Endothelial cell of umbilical vein (primary cell): ENCODE measurements around the gene MCTP1. TPM values are rescaled to one million over a fixed set of nuclear protein-coding genes. Genes with fewer than 3 reads are reported as not detected.

Experiments
- BruUV-seq: library from RNA; stranded (reverse); fragments of 400-500 nt; replicated peaks from 2 replicates; lab custom pipeline; 2021; lab: Mats Ljungman, UMichigan
- CTCF ChIA-PET: fragments of 300-600, 350-600 bp; sonication (Branson Sonifier 250); formaldehyde crosslinking; loops from one replicate; lab custom pipeline; 2021; ENCODE audit warnings: antibody characterized with exemption, inconsistent platforms; lab: Charles Lee
- POLR2A ChIA-PET: fragments of 300-600, 350-600 bp; sonication (Branson Sonifier 250); formaldehyde crosslinking; loops from one replicate; lab custom pipeline; 2021; ENCODE audit warnings: antibody characterized with exemption, inconsistent platforms; lab: Charles Lee
- DNase-seq: peaks from one replicate; pipeline ENCODE4 v3.0.0-alpha.2; 2011; ENCODE audit warnings: low read depth, low spot score
- FAIRE-seq: peaks from 2 replicates; lab custom pipeline; 2011; peaks lifted over from hg19 to GRCh38; lab: Jason Lieb, UNC
- H2AFZ ChIP-seq: 2 replicates; pipeline ENCODE4 v1.6.0; 2012; ENCODE audit warnings: low read depth, low read length, control low read depth, inconsistent platforms
- H3K27ac ChIP-seq: 2 replicates; pipeline ENCODE4 v1.5.1; 2011; ENCODE audit warnings: low read depth, mild to moderate bottlenecking, control low read depth, low read length, moderate library complexity; ENCODE audit not compliant: insufficient read depth
- H3K27me3 ChIP-seq, 2 experiments: 2 replicates each; pipeline versions ENCODE4 v1.6.0 to v1.6.1; 2011; ENCODE audit warnings: low read length in 2 of 2, mixed read lengths in 1 of 2; ENCODE audit not compliant: control insufficient read depth in 2 of 2, insufficient read depth in 2 of 2
- H3K36me3 ChIP-seq, 2 experiments: 2 replicates in 1 of 2; 3 replicates in 1 of 2; pipeline ENCODE4 v1.5.1; 2011; ENCODE audit warnings: low read length in 2 of 2, mild to moderate bottlenecking in 1 of 2, moderate library complexity in 1 of 2; ENCODE audit not compliant: control insufficient read depth in 2 of 2, insufficient read depth in 2 of 2; ENCODE audit errors: extremely low read depth in 1 of 2
- H3K4me1 ChIP-seq: 3 replicates; pipeline ENCODE4 v1.5.1; 2011; ENCODE audit warnings: mild to moderate bottlenecking, low read length; ENCODE audit not compliant: control insufficient read depth, insufficient read depth; ENCODE audit errors: extremely low read depth
- H3K4me2 ChIP-seq: 2 replicates; pipeline ENCODE4 v1.6.1; 2011; ENCODE audit warnings: low read length, control low read depth, mixed read lengths; ENCODE audit not compliant: insufficient read depth
- H3K4me3 ChIP-seq, 3 experiments: fragments of 200-600 bp in 1 of 3; sonication (generic), shearing (Covaris generic) in 1 of 3; replicated peaks in 1 of 3; 2 replicates each; pipeline ENCODE4 v1.5.1; 2011 to 2016; ENCODE audit warnings: control low read depth in 3 of 3, low read length in 3 of 3, mild to moderate bottlenecking in 2 of 3, inconsistent platforms in 1 of 3, low read depth in 1 of 3, moderate library complexity in 1 of 3; ENCODE audit not compliant: insufficient read depth in 1 of 3
- H3K79me2 ChIP-seq: 2 replicates; pipeline ENCODE4 v1.6.0; 2012; ENCODE audit warnings: low read length, inconsistent platforms; ENCODE audit not compliant: control insufficient read depth, insufficient read depth
- H3K9ac ChIP-seq: replicated peaks from 2 replicates; pipeline ENCODE3; 2011; ENCODE audit warnings: low read length, control low read depth; ENCODE audit not compliant: insufficient read depth; ENCODE audit errors: extremely low read depth
- H3K9me1 ChIP-seq: replicated peaks from 3 replicates; pipeline ENCODE4 v1.6.0; 2011; ENCODE audit warnings: mild to moderate bottlenecking, low read length; ENCODE audit not compliant: control insufficient read depth, insufficient read depth; ENCODE audit errors: extremely low read depth
- H3K9me3 ChIP-seq: replicated peaks from 2 replicates; pipeline ENCODE4 v1.5.1; 2012; ENCODE audit warnings: low read length, inconsistent platforms; ENCODE audit not compliant: control insufficient read depth, insufficient read depth
- H4K20me1 ChIP-seq: replicated peaks from 2 replicates; pipeline ENCODE3; 2011; ENCODE audit warnings: mild to moderate bottlenecking, low read length; ENCODE audit not compliant: control insufficient read depth, insufficient read depth; ENCODE audit errors: extremely low read depth
- EZH2 ChIP-seq: IDR thresholded peaks from 2 replicates; pipeline ENCODE4 v1.6.1; 2012; ENCODE audit warnings: borderline replicate concordance, low read depth, mild to moderate bottlenecking, moderate library complexity, low read length, inconsistent platforms; ENCODE audit not compliant: severe bottlenecking
- FOS ChIP-seq: IDR thresholded peaks from 2 replicates; pipeline ENCODE4 v1.6.1; 2011; ENCODE audit warnings: mild to moderate bottlenecking, low read length, moderate library complexity, borderline replicate concordance; ENCODE audit not compliant: insufficient read depth
- GATA2 ChIP-seq: IDR thresholded peaks from 2 replicates; pipeline ENCODE4 v1.7.0; 2011; ENCODE audit warnings: low read depth, mild to moderate bottlenecking, moderate library complexity, mixed read lengths, low read length; ENCODE audit not compliant: insufficient read length, insufficient read depth
- JUN ChIP-seq: IDR thresholded peaks from 2 replicates; pipeline ENCODE4 v1.6.1; 2011; ENCODE audit warnings: borderline replicate concordance, low read depth; ENCODE audit not compliant: insufficient read length, insufficient read depth
- MYC ChIP-seq: IDR thresholded peaks from one replicate; pipeline ENCODE4 v1.6.1; 2011; ENCODE audit warnings: mild to moderate bottlenecking, low read depth, low read length
- POLR2A ChIP-seq: IDR thresholded peaks from 2 replicates; pipeline ENCODE4 v1.6.1; 2012; ENCODE audit warnings: low read depth, mild to moderate bottlenecking, control low read depth, low read length
- POLR2AphosphoS5 ChIP-seq: IDR thresholded peaks from 2 replicates; pipeline ENCODE4 v1.6.1; 2012; ENCODE audit warnings: low read depth, mild to moderate bottlenecking, control low read depth, low read length, moderate library complexity; ENCODE audit not compliant: insufficient read depth
- dilution Hi-C: fragments of 300-500 bp; cut with MboI; formaldehyde crosslinking; loops from one replicate; pipeline ENCODE4 v1.15.0; 2019; ENCODE audit warnings: low sequenced_read_pairs; ENCODE audit not compliant: extremely low pct_ligation_motif_present
- intact Hi-C: fragments of 100-400 bp; cut with micrococcal nuclease; formaldehyde crosslinking; loops from one replicate; pipeline ENCODE4 v1.10.0; 2022
- polyA plus RNA-seq, 4 experiments: library from polyadenylated mRNA; depleted of rRNA in 3 of 4; stranded (reverse) in 3 of 4; unstranded in 1 of 4; fragments of >200 nt; gene quantifications; 2 replicates each; pipeline versions ENCODE4 v1.2.1 to v1.2.3, GENCODE V29; 2011 to 2012; ENCODE audit warnings: missing spikeins in 1 of 4
- total RNA-seq: library from RNA; stranded (reverse); gene quantifications from 2 replicates; pipeline ENCODE4 v1.2.3, GENCODE V29; 2021
- TF ChIP-seq, protein P1 (sequence below): IDR thresholded peaks from 2 replicates; pipeline ENCODE4 v1.6.1; 2011; ENCODE audit not compliant: insufficient read depth, insufficient read length
- TF ChIP-seq, protein P2 (sequence below), 2 donors: IDR thresholded peaks; 1 replicate in 1 of 2; 2 replicates in 1 of 2; pipeline ENCODE4 v1.5.1; 2011; ENCODE audit warnings: low read length in 2 of 2, mild to moderate bottlenecking in 2 of 2, moderate library complexity in 2 of 2, control low read depth in 1 of 2, inconsistent platforms in 1 of 2, low read depth in 1 of 2; ENCODE audit not compliant: insufficient read depth in 1 of 2; ENCODE audit errors: extremely low read depth in 1 of 2

The MCTP1 gene
- total and polyA plus RNA-seq, 2 donors (not counting 3 experiments of a cell fraction or from before 2014, with no cell fraction given): 79.3 to 203 TPM

GRCh38 chr5:94870511-94871183 lies 414.2 kb downstream of the MCTP1 start:
- Histone ChIP-seq H3K36me3 (peaks cover 3 to 12% of the 10 kb centered on the region in 2 experiments), H3K9ac (no peak overlapping the region), H3K9me3 (no peaks in the 10 kb centered on the region), H3K79me2 (no peaks in the 10 kb centered on the region), H3K4me1 (no peaks in the 10 kb centered on the region), H3K4me3 (no peak overlapping the region), H3K4me2 (no peak overlapping the region), H2AFZ (no peak overlapping the region), H4K20me1 (no peaks in the 10 kb centered on the region), H3K27ac (no peak overlapping the region), H3K27me3 (no peaks in the 10 kb centered on the region), H3K9me1 (no peaks in the 10 kb centered on the region)
- ChIA-PET CTCF (no interaction called here), POLR2A (no interaction called here)
- DNase-seq: no peak
- TF ChIP-seq POLR2AphosphoS5 (no peak), POLR2A (no peak), GATA2 (no peak), JUN (no peak), FOS (no peak), EZH2 (no peak), MYC (no peak)
- TF ChIP-seq, protein P1, sequence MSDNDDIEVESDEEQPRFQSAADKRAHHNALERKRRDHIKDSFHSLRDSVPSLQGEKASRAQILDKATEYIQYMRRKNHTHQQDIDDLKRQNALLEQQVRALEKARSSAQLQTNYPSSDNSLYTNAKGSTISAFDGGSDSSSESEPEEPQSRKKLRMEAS: no peak
- TF ChIP-seq, protein P2, sequence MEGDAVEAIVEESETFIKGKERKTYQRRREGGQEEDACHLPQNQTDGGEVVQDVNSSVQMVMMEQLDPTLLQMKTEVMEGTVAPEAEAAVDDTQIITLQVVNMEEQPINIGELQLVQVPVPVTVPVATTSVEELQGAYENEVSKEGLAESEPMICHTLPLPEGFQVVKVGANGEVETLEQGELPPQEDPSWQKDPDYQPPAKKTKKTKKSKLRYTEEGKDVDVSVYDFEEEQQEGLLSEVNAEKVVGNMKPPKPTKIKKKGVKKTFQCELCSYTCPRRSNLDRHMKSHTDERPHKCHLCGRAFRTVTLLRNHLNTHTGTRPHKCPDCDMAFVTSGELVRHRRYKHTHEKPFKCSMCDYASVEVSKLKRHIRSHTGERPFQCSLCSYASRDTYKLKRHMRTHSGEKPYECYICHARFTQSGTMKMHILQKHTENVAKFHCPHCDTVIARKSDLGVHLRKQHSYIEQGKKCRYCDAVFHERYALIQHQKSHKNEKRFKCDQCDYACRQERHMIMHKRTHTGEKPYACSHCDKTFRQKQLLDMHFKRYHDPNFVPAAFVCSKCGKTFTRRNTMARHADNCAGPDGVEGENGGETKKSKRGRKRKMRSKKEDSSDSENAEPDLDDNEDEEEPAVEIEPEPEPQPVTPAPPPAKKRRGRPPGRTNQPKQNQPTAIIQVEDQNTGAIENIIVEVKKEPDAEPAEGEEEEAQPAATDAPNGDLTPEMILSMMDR (IDR thresholded peaks at IDR 0.05; ENCODE audit: extremely low read depth in 1 of 2, insufficient read depth in 1 of 2, low read depth in 1 of 2, low read length in 2 of 2): no peak
- dilution Hi-C loops (no loop called here), intact Hi-C loops (no loop called here)
- BruUV-seq: no TSS peak
- FAIRE-seq: no peak
